Measurements from ENCODE around the gene CEACAM1.
"Not testable (repeated sequence)": the region's sequence is repeated elsewhere in the genome, so short reads cannot be mapped to it uniquely, and the experiment has no call there.

CEACAM1 gene

GRCh38 chr19:42473686-42474085, 54.6 kb downstream of the CEACAM1 start:
- DNase-seq (ENCODE audit: low read depth), result no peak

GRCh38 chr19:42472402-42473147, 55.7 kb downstream of the CEACAM1 start:
- no peak for DNase-seq (ENCODE audit: low read depth)

- peak; percentile 48 for DNase-seq (ENCODE audit: low read depth)
Observed at GRCh38 chr19:42471554-42472249, 56.6 kb downstream of the CEACAM1 start.

DNA sequence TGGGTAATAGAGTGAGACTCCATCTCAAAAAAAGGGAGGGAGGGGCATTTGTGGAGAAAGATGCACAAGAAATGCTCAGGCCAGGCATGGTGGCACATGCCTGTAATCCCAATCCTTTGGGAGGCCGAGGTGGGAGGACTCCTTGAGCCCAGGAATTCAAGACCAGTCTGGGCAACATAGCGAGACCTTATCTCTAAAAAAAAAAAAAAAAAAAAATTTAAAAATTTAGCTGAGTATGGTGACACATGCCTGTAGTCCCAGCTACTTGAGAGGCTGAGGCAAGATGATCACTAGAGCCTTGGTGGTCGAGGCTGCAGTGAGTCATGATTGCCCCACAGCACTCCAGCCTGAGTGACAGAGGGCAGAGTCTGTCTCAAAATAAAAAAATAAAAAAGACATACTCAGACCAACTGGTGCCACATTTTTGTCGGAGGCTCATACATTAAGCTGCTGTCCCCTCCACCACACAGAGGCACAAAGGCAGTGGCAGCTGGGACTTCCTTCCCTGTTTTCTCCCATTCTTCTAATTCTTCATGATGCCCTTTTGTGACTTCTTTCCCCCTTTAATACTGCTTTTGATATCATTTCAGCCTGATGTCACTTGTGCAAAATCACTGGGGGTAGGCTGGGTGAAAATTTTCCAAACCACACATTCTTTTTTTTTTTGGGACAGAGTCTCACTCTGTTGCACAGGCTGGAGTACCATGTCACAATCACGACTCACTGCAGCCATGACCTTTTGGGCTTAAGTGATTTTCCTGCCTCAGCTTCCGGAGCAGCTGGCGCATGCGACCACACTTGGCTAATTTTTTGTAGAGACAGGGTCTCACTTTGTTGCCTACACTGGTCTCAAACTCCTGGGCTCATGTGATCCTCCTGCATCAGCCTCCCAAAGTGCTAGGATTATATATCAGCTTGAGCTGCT, 58.7 kb downstream of the CEACAM1 start:
- DNase-seq (ENCODE audit: low read depth), result peak; percentile 50

DNA sequence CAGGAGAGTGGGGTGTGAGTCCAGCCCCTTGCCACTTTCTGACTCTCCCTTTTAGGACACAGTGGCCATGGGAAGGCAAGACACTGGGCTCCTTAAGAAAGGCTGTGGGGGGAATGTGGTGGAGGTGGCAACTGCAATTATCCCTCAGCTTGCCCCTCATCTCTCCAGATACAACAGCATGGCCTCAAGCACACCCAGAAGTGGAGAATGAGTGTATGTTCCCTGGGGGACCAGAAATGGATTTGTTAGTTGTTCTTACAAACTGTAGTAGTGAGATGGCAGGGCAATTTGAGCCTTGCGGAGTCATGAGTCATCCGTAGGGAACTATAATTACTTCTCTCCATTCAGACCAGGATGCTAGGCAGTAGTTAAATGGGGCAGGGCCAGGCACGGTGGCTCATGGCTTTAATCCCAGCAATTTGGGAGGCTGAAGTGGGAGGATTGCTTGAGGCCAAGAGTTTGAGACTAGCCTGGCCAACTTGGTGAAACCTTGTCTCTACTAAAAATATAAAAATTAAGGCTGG, 59.9 kb downstream of the CEACAM1 start:
- peak; percentile 78 for DNase-seq (ENCODE audit: low read depth)

DNA sequence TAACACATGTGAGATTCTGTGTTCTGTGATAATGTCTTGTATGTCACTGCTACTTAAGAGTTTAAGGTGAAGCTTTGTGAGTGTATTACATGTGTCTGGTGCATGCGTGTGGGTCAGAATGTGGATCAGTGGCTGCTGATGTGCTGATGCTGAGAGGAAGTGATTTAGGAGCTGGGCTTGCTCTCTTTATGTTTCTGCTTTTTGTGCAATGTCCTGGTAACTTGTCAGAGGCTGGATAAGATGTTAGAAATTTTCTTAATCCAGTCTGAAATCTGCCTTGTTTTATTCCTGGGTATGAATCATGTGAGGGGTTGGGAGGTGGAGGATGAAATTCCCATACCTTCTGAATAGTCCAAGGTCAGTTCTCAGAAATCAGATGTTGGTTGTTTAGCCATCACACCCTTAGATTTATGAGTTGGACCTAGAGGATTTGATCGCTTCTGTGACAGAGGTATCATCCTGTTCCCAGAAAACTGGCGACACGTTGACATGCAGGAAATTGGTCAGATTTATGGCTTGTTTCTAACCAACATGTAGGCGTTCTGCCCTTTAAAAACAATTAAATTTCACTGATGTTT, 61.0 kb downstream of the CEACAM1 start:
- DNase-seq (ENCODE audit: low read depth), result peak; percentile 83

GRCh38 chr19:42466521-42467182, 61.6 kb downstream of the CEACAM1 start:
- DNase-seq (ENCODE audit: low read depth), result peak; percentile 53

- DNase-seq (ENCODE audit: low read depth), result no peak
Observed at GRCh38 chr19:42465827-42466280, 62.4 kb downstream of the CEACAM1 start.

GRCh38 chr19:42461700-42462324, 66.5 kb downstream of the CEACAM1 start:
- DNase-seq (ENCODE audit: low read depth), result no peak

GRCh38 chr19:42461231-42461630, 67.0 kb downstream of the CEACAM1 start:
- DNase-seq (ENCODE audit: low read depth), result not testable (repeated sequence)

DNA sequence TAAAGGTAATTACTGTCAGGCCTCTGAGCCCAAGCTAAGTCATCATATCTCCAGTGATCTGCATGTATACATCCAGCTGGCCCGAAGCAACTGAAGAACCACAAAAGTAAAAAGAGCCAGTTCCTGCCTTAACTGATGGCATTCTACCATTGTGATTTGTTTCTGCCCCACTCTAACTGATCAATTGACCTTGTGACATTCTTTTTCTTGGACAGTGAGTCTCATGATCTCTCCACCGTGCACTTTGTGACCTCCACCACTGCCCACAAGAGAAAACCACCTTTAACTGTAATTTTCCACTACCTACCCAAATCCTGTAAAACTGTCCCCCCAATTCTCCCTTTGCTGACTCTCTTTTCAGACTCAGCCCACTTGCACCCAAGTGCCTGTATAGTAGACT, 68.4 kb downstream of the CEACAM1 start:
- no peak for DNase-seq (ENCODE audit: low read depth)

All from amniotic epithelial cell (primary cell).